Measurements from ENCODE around the gene ASXL3.

DNA sequence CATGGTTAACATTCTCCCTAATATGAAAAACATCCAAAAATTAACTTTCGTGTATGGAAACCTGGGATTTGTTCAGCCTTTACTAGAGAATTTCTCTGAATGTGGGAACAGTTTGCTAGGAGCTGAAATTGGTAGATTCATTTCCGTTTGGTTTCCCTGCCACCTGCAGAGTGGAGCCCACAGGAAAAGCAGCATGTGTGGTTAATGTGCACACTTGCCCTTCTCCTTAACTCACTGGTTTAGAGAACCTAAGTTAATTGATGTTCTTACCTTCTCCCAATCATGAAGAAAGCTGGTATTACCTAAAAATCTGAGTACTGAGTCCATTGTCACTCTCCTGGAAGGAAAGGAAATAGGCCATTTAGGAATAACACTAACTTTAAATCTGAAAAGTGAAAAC lies 37.6 kb upstream of the ASXL3 start:
- TF ChIP-seq, protein P1, sequence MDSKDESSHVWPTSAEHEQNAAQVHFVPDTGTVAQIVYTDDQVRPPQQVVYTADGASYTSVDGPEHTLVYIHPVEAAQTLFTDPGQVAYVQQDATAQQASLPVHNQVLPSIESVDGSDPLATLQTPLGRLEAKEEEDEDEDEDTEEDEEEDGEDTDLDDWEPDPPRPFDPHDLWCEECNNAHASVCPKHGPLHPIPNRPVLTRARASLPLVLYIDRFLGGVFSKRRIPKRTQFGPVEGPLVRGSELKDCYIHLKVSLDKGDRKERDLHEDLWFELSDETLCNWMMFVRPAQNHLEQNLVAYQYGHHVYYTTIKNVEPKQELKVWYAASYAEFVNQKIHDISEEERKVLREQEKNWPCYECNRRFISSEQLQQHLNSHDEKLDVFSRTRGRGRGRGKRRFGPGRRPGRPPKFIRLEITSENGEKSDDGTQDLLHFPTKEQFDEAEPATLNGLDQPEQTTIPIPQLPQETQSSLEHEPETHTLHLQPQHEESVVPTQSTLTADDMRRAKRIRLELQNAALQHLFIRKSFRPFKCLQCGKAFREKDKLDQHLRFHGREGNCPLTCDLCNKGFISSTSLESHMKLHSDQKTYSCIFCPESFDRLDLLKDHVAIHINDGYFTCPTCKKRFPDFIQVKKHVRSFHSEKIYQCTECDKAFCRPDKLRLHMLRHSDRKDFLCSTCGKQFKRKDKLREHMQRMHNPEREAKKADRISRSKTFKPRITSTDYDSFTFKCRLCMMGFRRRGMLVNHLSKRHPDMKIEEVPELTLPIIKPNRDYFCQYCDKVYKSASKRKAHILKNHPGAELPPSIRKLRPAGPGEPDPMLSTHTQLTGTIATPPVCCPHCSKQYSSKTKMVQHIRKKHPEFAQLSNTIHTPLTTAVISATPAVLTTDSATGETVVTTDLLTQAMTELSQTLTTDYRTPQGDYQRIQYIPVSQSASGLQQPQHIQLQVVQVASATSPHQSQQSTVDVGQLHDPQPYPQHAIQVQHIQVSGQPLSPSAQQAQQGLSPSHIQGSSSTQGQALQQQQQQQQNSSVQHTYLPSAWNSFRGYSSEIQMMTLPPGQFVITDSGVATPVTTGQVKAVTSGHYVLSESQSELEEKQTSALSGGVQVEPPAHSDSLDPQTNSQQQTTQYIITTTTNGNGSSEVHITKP (IDR thresholded peaks at IDR 0.05; ENCODE audit: partially characterized antibody): no peak
- TF ChIP-seq, protein P2, sequence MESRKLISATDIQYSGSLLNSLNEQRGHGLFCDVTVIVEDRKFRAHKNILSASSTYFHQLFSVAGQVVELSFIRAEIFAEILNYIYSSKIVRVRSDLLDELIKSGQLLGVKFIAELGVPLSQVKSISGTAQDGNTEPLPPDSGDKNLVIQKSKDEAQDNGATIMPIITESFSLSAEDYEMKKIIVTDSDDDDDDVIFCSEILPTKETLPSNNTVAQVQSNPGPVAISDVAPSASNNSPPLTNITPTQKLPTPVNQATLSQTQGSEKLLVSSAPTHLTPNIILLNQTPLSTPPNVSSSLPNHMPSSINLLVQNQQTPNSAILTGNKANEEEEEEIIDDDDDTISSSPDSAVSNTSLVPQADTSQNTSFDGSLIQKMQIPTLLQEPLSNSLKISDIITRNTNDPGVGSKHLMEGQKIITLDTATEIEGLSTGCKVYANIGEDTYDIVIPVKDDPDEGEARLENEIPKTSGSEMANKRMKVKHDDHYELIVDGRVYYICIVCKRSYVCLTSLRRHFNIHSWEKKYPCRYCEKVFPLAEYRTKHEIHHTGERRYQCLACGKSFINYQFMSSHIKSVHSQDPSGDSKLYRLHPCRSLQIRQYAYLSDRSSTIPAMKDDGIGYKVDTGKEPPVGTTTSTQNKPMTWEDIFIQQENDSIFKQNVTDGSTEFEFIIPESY (CRISPR knock-in tag; IDR thresholded peaks at IDR 0.05): no peak
- TF ChIP-seq, protein P3, sequence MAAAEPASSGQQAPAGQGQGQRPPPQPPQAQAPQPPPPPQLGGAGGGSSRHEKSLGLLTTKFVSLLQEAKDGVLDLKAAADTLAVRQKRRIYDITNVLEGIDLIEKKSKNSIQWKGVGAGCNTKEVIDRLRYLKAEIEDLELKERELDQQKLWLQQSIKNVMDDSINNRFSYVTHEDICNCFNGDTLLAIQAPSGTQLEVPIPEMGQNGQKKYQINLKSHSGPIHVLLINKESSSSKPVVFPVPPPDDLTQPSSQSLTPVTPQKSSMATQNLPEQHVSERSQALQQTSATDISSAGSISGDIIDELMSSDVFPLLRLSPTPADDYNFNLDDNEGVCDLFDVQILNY (CRISPR knock-in tag; IDR thresholded peaks at IDR 0.05): no peak
- no peak for TF ChIP-seq ZFP30 (CRISPR knock-in tag; IDR thresholded peaks at IDR 0.05; ENCODE audit: borderline replicate concordance)
- TF ChIP-seq ZNF324 (CRISPR knock-in tag; IDR thresholded peaks at IDR 0.05): no peak
- no peak for TF ChIP-seq CBX2 (IDR thresholded peaks at IDR 0.05; ENCODE audit: insufficient read depth, low read length, poor library complexity, severe bottlenecking)
- TF ChIP-seq, protein P4, sequence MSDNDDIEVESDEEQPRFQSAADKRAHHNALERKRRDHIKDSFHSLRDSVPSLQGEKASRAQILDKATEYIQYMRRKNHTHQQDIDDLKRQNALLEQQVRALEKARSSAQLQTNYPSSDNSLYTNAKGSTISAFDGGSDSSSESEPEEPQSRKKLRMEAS (CRISPR knock-in tag; IDR thresholded peaks at IDR 0.05): no peak
- TF ChIP-seq EHMT2 (IDR thresholded peaks at IDR 0.05): no peak
- TF ChIP-seq RAD21 (CRISPR knock-in tag; conservative IDR thresholded peaks at IDR 0.05 in 1 of 2, IDR thresholded peaks at IDR 0.05 in 1 of 2): no peak
- TF ChIP-seq, protein P5, sequence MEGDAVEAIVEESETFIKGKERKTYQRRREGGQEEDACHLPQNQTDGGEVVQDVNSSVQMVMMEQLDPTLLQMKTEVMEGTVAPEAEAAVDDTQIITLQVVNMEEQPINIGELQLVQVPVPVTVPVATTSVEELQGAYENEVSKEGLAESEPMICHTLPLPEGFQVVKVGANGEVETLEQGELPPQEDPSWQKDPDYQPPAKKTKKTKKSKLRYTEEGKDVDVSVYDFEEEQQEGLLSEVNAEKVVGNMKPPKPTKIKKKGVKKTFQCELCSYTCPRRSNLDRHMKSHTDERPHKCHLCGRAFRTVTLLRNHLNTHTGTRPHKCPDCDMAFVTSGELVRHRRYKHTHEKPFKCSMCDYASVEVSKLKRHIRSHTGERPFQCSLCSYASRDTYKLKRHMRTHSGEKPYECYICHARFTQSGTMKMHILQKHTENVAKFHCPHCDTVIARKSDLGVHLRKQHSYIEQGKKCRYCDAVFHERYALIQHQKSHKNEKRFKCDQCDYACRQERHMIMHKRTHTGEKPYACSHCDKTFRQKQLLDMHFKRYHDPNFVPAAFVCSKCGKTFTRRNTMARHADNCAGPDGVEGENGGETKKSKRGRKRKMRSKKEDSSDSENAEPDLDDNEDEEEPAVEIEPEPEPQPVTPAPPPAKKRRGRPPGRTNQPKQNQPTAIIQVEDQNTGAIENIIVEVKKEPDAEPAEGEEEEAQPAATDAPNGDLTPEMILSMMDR (IDR thresholded peaks at IDR 0.05 in 2 of 3, conservative IDR thresholded peaks at IDR 0.05 in 1 of 3; ENCODE audit: insufficient read depth in 2 of 3, low read depth in 1 of 3, low read length in 3 of 3): no peak
- no peak for TF ChIP-seq POLR2AphosphoS5 (IDR thresholded peaks at IDR 0.05; ENCODE audit: control insufficient read depth, insufficient read depth, low read depth, low read length)
- no peak for TF ChIP-seq TAF1 (IDR thresholded peaks at IDR 0.05; ENCODE audit: control insufficient read depth, extremely low read depth, insufficient read depth, low read length, severe bottlenecking)
- TF ChIP-seq HMG20B (CRISPR knock-in tag; IDR thresholded peaks at IDR 0.05): no peak

Data from K562 (cell line).